Astrocyte (in vitro differentiated cells and primary cell): ENCODE data around the gene LMX1B. TPM values are rescaled to one million over a fixed set of nuclear protein-coding genes. Genes with fewer than 3 reads are reported as not detected.

Experiments used
- DNase-seq: peaks from one replicate; pipeline ENCODE4 v3.0.0-alpha.2; 2010; ENCODE audit warnings: low read depth
- FAIRE-seq: peaks from 2 replicates; lab custom pipeline; 2011; peaks lifted over from hg19 to GRCh38; lab: Jason Lieb, UNC
- H2AFZ ChIP-seq: 2 replicates; pipeline ENCODE4 v1.6.0; 2012; ENCODE audit warnings: low read depth, low read length, inconsistent platforms
- H3K27ac ChIP-seq: 2 replicates; pipeline ENCODE4 v1.5.1; 2011; ENCODE audit warnings: low read depth, low read length, inconsistent platforms
- H3K27me3 ChIP-seq: 2 replicates; pipeline ENCODE4 v1.6.0; 2011; ENCODE audit warnings: low read length, inconsistent platforms; ENCODE audit not compliant: insufficient read depth
- H3K36me3 ChIP-seq: 2 replicates; pipeline ENCODE4 v1.5.1; 2011; ENCODE audit warnings: low read length, inconsistent platforms; ENCODE audit not compliant: insufficient read depth
- H3K4me1 ChIP-seq: 2 replicates; pipeline ENCODE4 v1.5.1; 2011; ENCODE audit warnings: low read length, inconsistent platforms; ENCODE audit not compliant: insufficient read depth
- H3K4me2 ChIP-seq: 2 replicates; pipeline ENCODE4 v1.6.0; 2012; ENCODE audit warnings: low read length, inconsistent platforms
- H3K4me3 ChIP-seq: 2 replicates; pipeline ENCODE4 v1.5.1; 2011; ENCODE audit warnings: low read depth, mild to moderate bottlenecking, low read length, inconsistent platforms; ENCODE audit not compliant: insufficient read depth
- H3K79me2 ChIP-seq: 2 replicates; pipeline ENCODE4 v1.6.0; 2012; ENCODE audit warnings: mild to moderate bottlenecking, low read length, inconsistent platforms; ENCODE audit not compliant: insufficient read depth
- H3K9ac ChIP-seq: 2 replicates; pipeline ENCODE4 v1.6.0; 2012; ENCODE audit warnings: mild to moderate bottlenecking, low read length, inconsistent platforms
- H3K9me3 ChIP-seq: 2 replicates; pipeline ENCODE4 v1.5.1; 2012; ENCODE audit warnings: low read depth, mild to moderate bottlenecking, low read length, inconsistent platforms; ENCODE audit not compliant: insufficient read depth
- H4K20me1 ChIP-seq: 2 replicates; pipeline ENCODE4 v1.6.0; 2012; ENCODE audit warnings: low read length, inconsistent platforms; ENCODE audit not compliant: insufficient read depth
- H3K27ac Mint-ChIP-seq: one replicate; pipeline ENCODE4 v1.8.0; 2021; ENCODE audit warnings: mild to moderate bottlenecking, mixed read lengths; ENCODE audit not compliant: unreplicated experiment
- H3K27me3 Mint-ChIP-seq: one replicate; pipeline ENCODE4 v1.8.0; 2021; ENCODE audit warnings: low read depth, mixed read lengths; ENCODE audit not compliant: unreplicated experiment
- H3K36me3 Mint-ChIP-seq: one replicate; pipeline ENCODE4 v1.8.0; 2021; ENCODE audit warnings: low read depth, mixed read lengths; ENCODE audit not compliant: unreplicated experiment
- H3K4me1 Mint-ChIP-seq: one replicate; pipeline ENCODE4 v1.8.0; 2021; ENCODE audit warnings: low read depth, mixed read lengths; ENCODE audit not compliant: unreplicated experiment
- H3K4me3 Mint-ChIP-seq: one replicate; pipeline ENCODE4 v1.8.0; 2021; ENCODE audit warnings: mild to moderate bottlenecking, moderate library complexity, mixed read lengths; ENCODE audit not compliant: unreplicated experiment
- H3K9me3 Mint-ChIP-seq: one replicate; pipeline ENCODE4 v1.8.0; 2021; ENCODE audit warnings: mild to moderate bottlenecking, mixed read lengths; ENCODE audit not compliant: unreplicated experiment
- CTCF ChIP-seq: IDR thresholded peaks from 2 replicates; pipeline ENCODE4 v1.5.1; 2011; ENCODE audit warnings: low read depth, mild to moderate bottlenecking, inconsistent platforms, low read length, moderate library complexity; ENCODE audit not compliant: insufficient read depth
- EZH2 ChIP-seq: IDR thresholded peaks from 2 replicates; pipeline ENCODE4 v1.6.1; 2012; ENCODE audit warnings: mild to moderate bottlenecking, low read length, inconsistent platforms; ENCODE audit not compliant: insufficient read depth
- total RNA-seq: library from RNA; stranded (reverse); gene quantifications from 2 replicates; pipeline ENCODE4 v1.2.1, GENCODE V29; 2021

Gene LMX1B
- total RNA-seq, 1 donor from 2014 or later = 0.45 TPM

GRCh38 chr9:126589349-126589748, 24.4 kb upstream of the LMX1B start:
- H3K36me3 Mint-ChIP-seq = no peaks in the 10 kb centered on the region
- no peaks in the 10 kb centered on the region for H4K20me1 ChIP-seq
- H3K4me2 ChIP-seq = no peak overlapping the region
- no peak for TF ChIP-seq CTCF
- TF ChIP-seq EZH2 = no peak
- no peak overlapping the region for H3K4me3 ChIP-seq
- H3K27ac ChIP-seq = no peak overlapping the region
- no peaks in the 10 kb centered on the region for H3K4me1 ChIP-seq
- peaks cover 13% of the 10 kb centered on the region for H3K27me3 Mint-ChIP-seq
- no peaks in the 10 kb centered on the region for H3K36me3 ChIP-seq
- no peaks in the 10 kb centered on the region for H3K9me3 ChIP-seq
- no peak for DNase-seq
- H3K4me1 Mint-ChIP-seq = peaks cover 5% of the 10 kb centered on the region
- FAIRE-seq = no peak
- no peak overlapping the region for H3K27ac Mint-ChIP-seq
- H3K27me3 ChIP-seq = peaks cover 29% of the 10 kb centered on the region
- no peaks in the 10 kb centered on the region for H3K79me2 ChIP-seq
- peaks cover 5% of the 10 kb centered on the region for H3K9me3 Mint-ChIP-seq
- no peak overlapping the region for H3K9ac ChIP-seq
- H2AFZ ChIP-seq = no peak overlapping the region
- no peak overlapping the region for H3K4me3 Mint-ChIP-seq

GRCh38 chr9:126591083-126591482, 22.6 kb upstream of the LMX1B start:
- no peak overlapping the region for H3K27ac ChIP-seq
- no peaks in the 10 kb centered on the region for H3K36me3 ChIP-seq
- Mint-ChIP-seq H3K4me3 (no peak overlapping the region), H3K36me3 (no peaks in the 10 kb centered on the region), H3K27ac (no peak overlapping the region), H3K4me1 (peaks cover 5% of the 10 kb centered on the region), H3K9me3 (peaks cover 3% of the 10 kb centered on the region), H3K27me3 (peaks cover 18% of the 10 kb centered on the region)
- H3K9me3 ChIP-seq = peaks cover 2% of the 10 kb centered on the region
- no peak for TF ChIP-seq CTCF
- TF ChIP-seq EZH2 = no peak
- DNase-seq (no peak), FAIRE-seq (no peak)
- H2AFZ ChIP-seq = no peak overlapping the region
- H3K27me3 ChIP-seq = peaks cover 28% of the 10 kb centered on the region
- H3K79me2 ChIP-seq = no peaks in the 10 kb centered on the region
- no peak overlapping the region for H3K4me3 ChIP-seq
- no peaks in the 10 kb centered on the region for H4K20me1 ChIP-seq
- no peaks in the 10 kb centered on the region for H3K4me1 ChIP-seq
- no peak overlapping the region for H3K9ac ChIP-seq
- no peak overlapping the region for H3K4me2 ChIP-seq

- DNase-seq (no peak), FAIRE-seq (no peak)
- H3K9ac ChIP-seq = no peak overlapping the region
- H3K4me1 Mint-ChIP-seq = peaks cover 5% of the 10 kb centered on the region
- no peaks in the 10 kb centered on the region for H3K79me2 ChIP-seq
- H3K4me1 ChIP-seq = no peaks in the 10 kb centered on the region
- TF ChIP-seq CTCF = no peak
- peaks cover 17% of the 10 kb centered on the region for H3K27me3 Mint-ChIP-seq
- H3K27me3 ChIP-seq = peaks cover 27% of the 10 kb centered on the region
- no peaks in the 10 kb centered on the region for H3K36me3 ChIP-seq
- no peak overlapping the region for H3K4me2 ChIP-seq
- no peak overlapping the region for H3K27ac ChIP-seq
- H3K9me3 ChIP-seq = peaks cover 3% of the 10 kb centered on the region
- H3K4me3 Mint-ChIP-seq = no peak overlapping the region
- no peaks in the 10 kb centered on the region for H3K36me3 Mint-ChIP-seq
- no peaks in the 10 kb centered on the region for H4K20me1 ChIP-seq
- no peak overlapping the region for H3K4me3 ChIP-seq
- no peak overlapping the region for H2AFZ ChIP-seq
- H3K27ac Mint-ChIP-seq = no peak overlapping the region
- peaks cover 3% of the 10 kb centered on the region for H3K9me3 Mint-ChIP-seq
These were observed 21.8 kb upstream of the LMX1B start for GRCh38 chr9:126591922-126592321.
